Epidermal melanocyte (primary cell): ENCODE measurements around the gene SERINC2.
"Not testable (repeated sequence)": the region's sequence is repeated elsewhere in the genome, so short reads cannot be mapped to it uniquely, and the experiment has no call there.

ENCODE experiments used
- DNase-seq: peaks from one replicate; pipeline ENCODE4 v3.0.0; 2011; ENCODE audit warnings: low spot score; ENCODE audit not compliant: insufficient read length

SERINC2 gene

DNA sequence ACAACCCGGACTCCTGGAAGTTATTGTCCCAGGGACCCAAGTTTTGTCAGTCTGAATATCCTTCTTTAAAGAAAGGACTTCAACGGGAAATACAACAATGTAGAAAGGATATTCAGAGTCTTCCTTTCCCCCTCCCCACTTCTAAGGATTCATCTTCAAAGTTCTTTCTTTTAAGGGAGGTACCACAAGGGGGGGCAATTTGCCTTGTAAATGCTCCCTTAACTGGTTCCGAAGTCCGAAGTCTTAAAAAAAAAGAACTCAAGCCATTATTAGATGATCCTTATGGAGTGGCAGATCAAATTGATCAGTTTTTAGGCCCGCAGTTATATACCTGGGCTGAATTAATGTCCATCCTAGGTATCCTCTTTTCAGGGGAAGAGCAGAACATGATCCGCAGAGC is 47.0 kb downstream of the SERINC2 start:
- DNase-seq, result no peak

DNA sequence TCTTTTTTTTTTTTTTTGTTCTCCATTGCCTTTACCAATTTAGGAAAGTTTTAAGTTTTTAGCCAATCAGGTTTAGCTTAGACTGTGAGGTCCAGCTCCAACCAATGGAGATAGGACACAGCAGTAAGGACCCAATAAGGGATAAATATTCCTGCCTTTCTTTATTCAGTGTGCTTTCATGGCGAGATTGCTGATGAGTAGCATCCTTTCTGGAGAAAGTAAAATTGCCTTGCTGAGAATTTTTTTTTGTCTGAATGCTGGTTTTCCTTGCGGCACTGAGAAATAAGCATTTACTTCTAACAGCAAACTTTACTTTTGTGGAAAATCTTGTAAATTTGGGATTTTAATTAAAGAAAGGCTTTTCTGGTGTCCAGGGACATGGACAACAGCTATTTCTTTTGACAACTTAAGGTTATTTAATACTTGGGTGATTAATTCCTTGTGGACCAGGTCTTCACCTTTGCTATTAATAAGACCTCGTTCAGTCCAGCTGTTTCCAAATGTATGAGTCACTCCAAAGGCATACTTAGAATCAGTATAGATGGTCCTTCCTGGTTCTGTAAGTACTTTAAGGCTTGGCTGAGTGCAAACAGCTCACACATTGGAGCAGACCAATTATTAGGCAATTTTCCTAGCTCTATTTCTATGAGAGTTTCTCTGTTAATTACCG is 54.1 kb downstream of the SERINC2 start:
- DNase-seq, result no peak

DNA sequence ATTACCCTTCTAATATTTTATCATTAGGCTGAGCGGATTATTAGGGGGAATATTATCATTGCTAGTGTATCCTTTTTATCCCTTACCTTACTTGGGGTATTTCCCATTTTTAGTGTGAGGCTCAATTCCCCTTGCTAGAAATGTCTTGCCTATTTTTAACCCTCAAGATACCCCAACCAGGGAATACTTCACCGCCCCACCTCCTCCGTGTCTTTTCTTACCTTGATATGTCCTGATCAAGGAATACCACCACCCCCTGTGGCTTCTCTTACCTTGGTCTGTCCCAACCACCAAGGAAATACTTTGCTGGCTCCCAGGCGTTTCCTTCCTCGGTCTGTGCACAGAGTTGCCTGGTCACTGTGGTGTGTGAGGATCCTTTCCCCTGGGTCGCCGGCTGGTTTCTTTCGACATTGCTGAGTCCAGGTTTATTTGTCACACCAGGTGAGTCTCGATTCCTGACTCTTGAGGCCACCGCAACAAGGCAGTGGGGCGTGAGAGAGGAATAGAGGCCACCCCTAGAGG is 57.8 kb downstream of the SERINC2 start:
- no peak for DNase-seq

DNA sequence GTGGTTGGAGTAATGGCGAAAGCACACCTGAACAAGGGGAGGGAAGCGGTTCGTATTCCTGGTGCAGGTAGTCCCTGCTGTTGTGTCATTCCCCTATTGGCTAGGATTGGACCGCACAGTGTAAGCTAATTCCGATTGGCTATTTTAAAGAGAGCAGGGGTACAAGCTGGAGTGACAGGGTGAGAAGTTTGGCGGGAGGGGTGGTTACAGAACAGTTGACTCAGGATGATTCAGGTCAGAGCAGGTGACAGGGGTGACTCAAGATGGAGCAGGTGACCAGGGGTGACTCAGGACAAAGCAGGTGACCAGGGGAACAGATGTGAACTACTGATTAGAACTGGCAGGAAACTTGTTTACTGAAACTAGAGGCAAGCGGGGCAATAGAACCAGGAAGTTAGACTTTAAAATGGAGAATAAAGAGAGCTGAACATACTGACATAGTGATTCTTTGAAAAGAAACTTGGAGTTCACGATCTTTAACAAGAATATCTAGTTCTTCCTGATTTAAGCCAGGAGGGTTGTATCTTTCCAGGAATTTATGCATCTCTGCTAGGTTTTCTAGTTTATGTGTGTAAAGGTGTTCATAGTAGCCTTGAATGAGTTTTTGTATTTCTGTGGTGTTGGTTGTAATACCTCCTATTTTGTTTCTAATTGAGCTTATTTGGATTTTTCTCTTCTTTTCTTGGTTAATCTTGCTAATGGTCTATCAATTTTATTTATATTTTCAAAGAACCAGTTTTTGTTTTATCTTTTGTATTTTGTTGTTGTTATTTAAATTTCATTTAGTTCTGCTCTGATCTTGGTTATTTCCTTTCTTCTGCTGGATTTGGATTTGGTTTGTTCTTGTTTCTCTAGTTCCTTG is 58.7 kb downstream of the SERINC2 start:
- DNase-seq, result not testable (repeated sequence)

DNA sequence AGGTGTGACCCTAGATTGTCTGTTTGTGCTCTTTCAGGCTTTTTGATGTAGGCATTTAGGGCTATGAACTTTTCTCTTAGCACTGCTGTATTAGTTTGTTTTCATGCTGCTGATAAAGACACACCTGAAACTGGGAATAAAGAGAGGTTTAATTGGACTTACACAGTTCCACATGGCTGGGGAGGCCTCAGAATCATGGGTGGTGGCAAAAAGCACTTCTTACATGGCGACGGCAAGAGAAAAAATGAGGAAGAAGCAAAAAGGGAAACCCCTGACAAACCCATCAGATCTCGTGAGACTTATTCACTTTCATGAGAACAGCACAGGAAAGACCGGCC is 59.3 kb downstream of the SERINC2 start:
- not testable (repeated sequence) for DNase-seq

DNA sequence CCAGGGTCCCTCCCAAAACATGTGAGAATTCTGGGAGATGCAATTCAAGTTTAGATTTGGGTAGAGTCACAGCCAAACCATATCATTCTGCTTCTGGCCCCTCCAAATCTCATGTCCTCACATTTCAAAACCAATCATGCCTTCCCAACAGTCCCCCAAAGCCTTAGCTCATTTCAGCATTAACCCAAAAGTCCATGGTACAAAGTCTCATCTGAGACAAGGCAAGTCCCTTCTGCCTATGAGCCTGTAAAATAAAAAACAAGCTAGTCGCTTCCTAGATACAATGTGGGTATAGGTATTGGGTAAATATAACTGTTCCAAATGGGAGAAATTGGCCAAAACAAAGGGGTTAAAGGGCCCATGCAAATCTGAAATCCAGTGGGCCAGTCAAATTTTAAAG is 59.7 kb downstream of the SERINC2 start:
- not testable (repeated sequence) for DNase-seq

DNA sequence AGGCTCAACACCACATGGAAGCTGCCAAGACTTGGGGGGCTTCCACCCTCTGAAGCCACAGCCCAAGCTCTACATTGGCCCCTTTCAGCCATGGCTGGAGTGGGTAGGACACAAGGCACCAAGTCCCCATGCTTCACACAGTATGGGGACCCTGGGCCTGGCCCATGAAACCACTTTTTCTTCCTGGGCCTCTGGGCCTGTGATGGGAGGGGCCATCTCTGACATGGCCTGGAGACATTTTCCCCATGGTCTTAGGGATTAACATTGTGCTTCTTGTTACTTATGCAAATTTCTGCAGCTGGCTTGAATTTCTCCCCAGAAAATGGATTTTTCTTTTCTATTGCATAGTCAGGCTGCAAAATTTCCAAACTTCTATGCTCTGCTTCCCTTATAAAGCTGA is 60.5 kb downstream of the SERINC2 start:
- not testable (repeated sequence) for DNase-seq

DNA sequence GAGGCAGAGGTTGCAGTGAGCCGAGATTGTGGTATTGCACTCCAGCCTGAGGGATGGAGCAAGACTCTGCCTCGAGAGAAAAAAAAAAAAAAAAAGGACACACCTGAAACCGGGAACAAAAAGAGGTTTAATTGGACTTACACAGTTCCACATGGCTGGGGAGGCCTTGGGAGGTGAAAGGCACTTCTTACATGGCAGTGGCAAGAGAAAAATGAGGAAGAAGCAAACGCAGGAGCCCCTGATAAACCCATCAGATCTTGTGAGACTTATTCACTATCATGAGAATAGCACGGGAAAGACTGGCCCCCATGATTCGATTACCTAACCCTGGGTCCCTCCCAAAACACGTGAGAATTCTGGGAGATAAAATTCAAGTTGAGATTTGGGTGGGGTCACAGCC is 61.6 kb downstream of the SERINC2 start:
- DNase-seq, result not testable (repeated sequence)

DNA sequence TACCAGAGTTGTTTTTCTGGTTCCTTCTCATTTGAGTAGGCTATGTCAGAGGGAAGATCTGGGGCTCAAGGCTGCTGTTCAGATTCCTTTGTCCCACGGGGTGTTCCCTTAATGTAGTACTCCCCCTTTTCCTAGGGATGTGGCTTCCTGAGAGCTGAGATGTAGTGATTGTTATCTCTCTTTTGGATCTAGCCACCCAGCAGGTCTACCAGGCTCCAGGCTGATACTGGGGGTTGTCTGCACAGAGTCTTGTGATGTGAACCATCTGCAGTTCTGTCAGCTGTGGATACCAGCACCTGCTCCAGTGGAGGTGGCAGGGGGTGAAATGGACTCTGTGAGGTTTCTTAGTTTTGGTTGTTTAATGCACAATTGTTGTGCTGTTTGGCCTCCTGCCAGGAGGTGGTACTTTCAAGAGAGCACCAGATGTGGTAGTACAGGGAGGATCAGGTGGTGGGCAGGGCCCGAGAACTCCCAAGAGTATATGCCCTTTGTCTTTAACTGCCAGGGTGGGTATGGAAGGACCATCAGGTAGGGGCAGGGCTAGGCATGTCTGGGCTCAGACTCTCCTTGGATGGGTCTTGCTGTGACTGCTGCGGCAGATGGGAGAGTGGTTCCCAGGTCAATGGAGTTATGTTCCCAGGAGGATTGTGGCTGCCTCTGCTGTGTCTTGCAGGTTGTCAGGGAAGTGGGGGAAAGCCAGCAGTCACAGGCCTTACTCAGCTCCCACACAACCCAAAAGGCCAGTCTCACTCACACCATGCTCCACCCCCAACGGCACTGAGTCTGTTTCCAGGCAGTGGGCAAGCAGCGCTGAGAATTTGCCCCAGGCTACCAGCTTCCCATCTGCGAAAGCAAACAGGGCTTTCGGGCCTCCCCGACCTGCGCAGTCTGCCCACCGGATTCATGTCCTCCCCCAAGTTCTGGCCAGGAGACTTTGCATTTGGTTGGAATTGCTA is 64.2 kb downstream of the SERINC2 start:
- DNase-seq, result no peak

DNA sequence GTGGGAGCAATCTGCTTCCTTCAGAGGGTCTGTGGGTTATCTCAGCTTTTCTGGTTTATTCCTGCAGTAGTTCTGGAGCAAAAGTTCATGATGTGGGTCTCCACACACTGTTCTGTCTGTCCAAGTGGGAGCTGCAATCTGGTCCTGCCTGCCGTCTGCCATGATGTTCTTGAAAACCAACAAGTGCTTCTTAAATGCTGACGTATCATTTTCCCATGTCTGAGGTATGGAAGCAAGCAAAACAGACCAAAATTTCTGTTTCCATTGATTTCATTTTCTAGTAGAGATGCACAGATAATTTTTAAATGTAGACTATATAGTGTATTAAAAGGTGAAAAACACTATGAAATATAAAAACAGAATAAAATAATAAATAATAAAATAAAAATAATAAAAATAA is 65.2 kb downstream of the SERINC2 start:
- DNase-seq, result no peak

DNA sequence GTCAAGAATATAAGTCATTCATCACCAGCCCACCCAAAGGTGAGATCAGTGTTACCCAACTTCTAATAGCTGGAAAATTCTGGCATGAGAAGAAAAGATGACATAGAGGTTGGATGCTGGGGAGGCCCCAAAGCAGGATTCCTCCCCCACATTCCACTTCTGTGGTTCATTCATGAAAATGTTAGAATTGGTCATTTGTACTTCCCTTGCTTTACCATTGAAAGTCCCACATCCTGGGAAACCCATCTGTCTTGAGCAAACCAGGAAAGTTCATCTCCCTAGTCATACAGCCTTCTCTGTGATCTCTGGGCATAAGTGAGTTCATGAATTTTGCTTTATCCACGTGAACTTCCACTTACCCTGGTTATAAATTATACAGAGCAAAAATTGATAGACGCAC is 66.8 kb downstream of the SERINC2 start:
- DNase-seq, result no peak

DNA sequence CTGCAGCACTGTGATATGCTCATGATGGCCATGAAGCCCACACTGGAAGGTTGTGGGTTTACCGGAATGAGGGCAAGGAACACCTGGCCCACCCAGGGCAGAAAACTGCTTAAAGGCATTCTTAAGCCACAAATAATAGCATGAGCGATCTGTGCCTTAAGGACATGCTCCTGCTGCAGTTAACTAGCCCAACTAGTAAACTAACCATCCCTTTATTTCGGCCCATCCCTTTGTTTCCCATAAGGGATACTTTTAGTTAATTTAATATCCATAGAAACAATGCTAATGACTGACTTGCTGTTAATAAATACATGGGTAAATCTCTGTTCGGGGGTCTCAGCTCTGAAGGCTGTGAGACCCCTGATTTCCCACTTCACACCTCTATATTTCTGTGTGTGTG is 67.4 kb downstream of the SERINC2 start:
- DNase-seq, result not testable (repeated sequence)

DNA sequence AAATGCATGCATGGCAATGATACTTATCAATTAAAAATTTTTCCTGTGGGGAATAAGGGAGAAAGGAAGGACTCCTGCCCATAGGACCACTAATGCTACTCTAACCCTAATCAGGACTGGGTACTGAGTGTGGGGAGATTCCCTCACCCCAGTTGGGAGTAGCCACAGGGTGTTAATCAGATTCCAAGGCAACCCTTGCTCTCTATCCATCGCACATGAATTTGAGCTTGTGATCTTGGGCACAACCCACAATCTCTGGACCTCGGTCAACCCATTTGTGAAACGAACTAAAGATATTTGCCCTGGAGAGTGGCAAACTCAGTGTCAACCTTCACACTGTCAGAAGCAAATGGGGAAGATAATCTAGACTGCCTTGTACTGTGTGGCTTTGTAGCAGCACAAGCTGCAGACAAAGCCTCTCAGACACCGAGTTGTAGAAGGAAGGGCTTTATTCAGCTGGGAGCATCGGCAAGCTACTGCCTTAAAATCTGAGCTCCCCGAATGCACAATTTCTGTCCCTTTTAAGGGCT is 69.5 kb downstream of the SERINC2 start:
- DNase-seq, result no peak

DNA sequence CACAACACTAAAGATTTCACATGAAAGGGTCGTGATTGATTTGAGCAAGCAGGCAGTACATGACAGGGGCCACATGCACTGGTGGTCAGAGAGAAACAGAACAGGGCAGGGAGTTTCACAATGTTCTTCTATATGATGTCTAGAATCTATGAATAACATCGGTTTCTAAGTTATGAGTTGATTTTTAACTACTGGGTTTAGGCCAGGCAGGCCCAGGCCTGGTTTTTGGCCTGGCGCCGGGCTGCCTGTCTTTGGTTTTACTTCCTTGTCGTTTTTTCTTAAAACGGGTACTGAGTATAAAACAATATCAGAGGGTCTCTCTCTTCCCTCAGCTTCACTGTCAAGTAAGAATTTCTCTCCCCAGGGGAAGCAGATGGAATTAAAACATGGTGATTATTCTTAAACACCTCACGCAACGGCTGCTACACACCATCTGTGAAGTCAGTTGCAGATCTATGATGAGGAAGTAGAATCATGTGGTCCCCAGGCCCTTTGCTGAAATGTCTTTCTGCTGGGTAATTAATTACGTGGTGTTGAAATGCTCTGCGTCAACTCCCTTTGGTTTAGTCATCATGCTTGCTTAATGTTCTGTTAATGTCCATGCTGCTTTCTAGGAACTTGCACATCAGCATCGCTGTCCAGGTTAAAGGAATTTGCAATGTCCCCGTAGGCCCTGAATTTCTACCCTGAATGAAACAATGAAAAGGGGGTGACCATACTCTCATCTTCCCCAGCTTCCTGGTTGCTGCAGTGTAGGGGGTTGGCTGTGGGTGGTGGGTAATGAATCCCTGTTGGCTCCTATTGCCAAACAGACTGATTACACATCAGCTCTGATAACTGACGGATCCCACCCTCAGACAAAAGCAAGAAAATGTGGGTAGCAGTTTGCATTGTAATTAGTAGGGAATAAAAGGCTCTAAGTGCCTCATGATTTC is 70.3 kb downstream of the SERINC2 start:
- DNase-seq, result no peak
